HepG2 (cell line): ENCODE data around the gene NAPEPLD.

Experiments
- EZH2 ChIP-seq: conservative IDR thresholded peaks from 2 replicates; pipeline ENCODE4 v1.6.1; 2012; ENCODE audit warnings: mild to moderate bottlenecking, low read depth, low read length, moderate library complexity
- SIN3A ChIP-seq: IDR thresholded peaks from 2 replicates; pipeline ENCODE4 v1.6.1; 2011; ENCODE audit warnings: low read depth, mild to moderate bottlenecking, control low read depth, low read length, borderline replicate concordance
- TCF12 ChIP-seq, 2 experiments: fragments of 450-650 bp in 1 of 2; sonication (generic) in 1 of 2; formaldehyde crosslinking in 1 of 2; IDR thresholded peaks; 2 replicates each; pipeline versions ENCODE4 v1.6.1 to v1.8.0; 2017 to 2022; ENCODE audit warnings: antibody characterized with exemption in 1 of 2, mild to moderate bottlenecking in 1 of 2, missing genetic modification reagents in 1 of 2, moderate library complexity in 1 of 2
- ZNF296 ChIP-seq: sonication (generic); formaldehyde crosslinking; conservative IDR thresholded peaks from 2 replicates; pipeline ENCODE4 v1.5.0; 2020; ENCODE audit warnings: mild to moderate bottlenecking, missing genetic modification reagents
- TF ChIP-seq, protein P1 (sequence below), 2 experiments: sonication (generic) in 1 of 2; formaldehyde crosslinking in 1 of 2; IDR thresholded peaks; 2 replicates each; pipeline versions ENCODE4 v1.5.1 to v1.6.1; 2011 to 2020; ENCODE audit warnings: borderline replicate concordance in 1 of 2, low read depth in 1 of 2, low read length in 1 of 2, mild to moderate bottlenecking in 1 of 2, missing genetic modification reagents in 1 of 2, moderate library complexity in 1 of 2

GRCh38 chr7:103123529-103123928 is 25.4 kb downstream of the NAPEPLD start:
- TF ChIP-seq ZNF296 (CRISPR knock-in tag): no peak
- TF ChIP-seq TCF12 (IDR thresholded peaks at IDR 0.05): no peak
- no peak for TF ChIP-seq TCF12 (CRISPR knock-in tag; IDR thresholded peaks at IDR 0.05)
- TF ChIP-seq, protein P1, sequence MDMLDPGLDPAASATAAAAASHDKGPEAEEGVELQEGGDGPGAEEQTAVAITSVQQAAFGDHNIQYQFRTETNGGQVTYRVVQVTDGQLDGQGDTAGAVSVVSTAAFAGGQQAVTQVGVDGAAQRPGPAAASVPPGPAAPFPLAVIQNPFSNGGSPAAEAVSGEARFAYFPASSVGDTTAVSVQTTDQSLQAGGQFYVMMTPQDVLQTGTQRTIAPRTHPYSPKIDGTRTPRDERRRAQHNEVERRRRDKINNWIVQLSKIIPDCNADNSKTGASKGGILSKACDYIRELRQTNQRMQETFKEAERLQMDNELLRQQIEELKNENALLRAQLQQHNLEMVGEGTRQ (IDR thresholded peaks at IDR 0.05; ENCODE audit: low read depth, low read length): no peak
- TF ChIP-seq, protein P1 (CRISPR knock-in tag; IDR thresholded peaks at IDR 0.05; ENCODE audit: borderline replicate concordance): no peak
- TF ChIP-seq SIN3A: no peak
- no peak for TF ChIP-seq EZH2
